Measurements from ENCODE around the gene PFKP. TPM values are rescaled to one million over a fixed set of nuclear protein-coding genes. Genes with fewer than 3 reads are reported as not detected.

PFKP gene
- total RNA-seq, 1 experiment from 2014 or later = 232 TPM

- CTCF ChIA-PET = no interaction called here
- Histone ChIP-seq H3K9me3 (ENCODE audit: control insufficient read depth, insufficient read depth, low read depth, low read length) (no peaks in the 10 kb centered on the region), H3K4me1 (ENCODE audit: control insufficient read depth, insufficient read depth, low read length) (peaks cover 11% of the 10 kb centered on the region), H3K27me3 (ENCODE audit: control insufficient read depth, insufficient read depth, low read length) (no peaks in the 10 kb centered on the region), H3K4me3 (ENCODE audit: low read depth in 2 of 2, low read length in 2 of 2) (no peak overlapping the region), H3K27ac (ENCODE audit: low read length) (no peak overlapping the region), H3K36me3 (ENCODE audit: control insufficient read depth, insufficient read depth, low read length) (no peaks in the 10 kb centered on the region)
- no peak for ATAC-seq
- intact Hi-C loops (cut with micrococcal nuclease; ENCODE audit: unreplicated experiment) = loop anchor here (2.0 to 5.0 kb wide), 2 partner anchors 100 to 114 kb away; no protein-coding TSS in a partner anchor
- BruUV-seq (replicated peaks) = no TSS peak
- no peak for TF ChIP-seq SIN3A (IDR thresholded peaks at IDR 0.05; ENCODE audit: borderline replicate concordance, insufficient read depth, low read depth, low read length)
- DNase-seq (ENCODE audit: low read depth, low spot score) = no peak
- POLR2A ChIA-PET = no interaction called here
- in situ Hi-C loops (cut with HindIII; ENCODE audit: low pct_unique_long_range_greater_than_20kb, low sequenced_read_pairs) = no loop called here
Observed at GRCh38 chr10:3042589-3042988, 24.8 kb upstream of the PFKP start.

DNA sequence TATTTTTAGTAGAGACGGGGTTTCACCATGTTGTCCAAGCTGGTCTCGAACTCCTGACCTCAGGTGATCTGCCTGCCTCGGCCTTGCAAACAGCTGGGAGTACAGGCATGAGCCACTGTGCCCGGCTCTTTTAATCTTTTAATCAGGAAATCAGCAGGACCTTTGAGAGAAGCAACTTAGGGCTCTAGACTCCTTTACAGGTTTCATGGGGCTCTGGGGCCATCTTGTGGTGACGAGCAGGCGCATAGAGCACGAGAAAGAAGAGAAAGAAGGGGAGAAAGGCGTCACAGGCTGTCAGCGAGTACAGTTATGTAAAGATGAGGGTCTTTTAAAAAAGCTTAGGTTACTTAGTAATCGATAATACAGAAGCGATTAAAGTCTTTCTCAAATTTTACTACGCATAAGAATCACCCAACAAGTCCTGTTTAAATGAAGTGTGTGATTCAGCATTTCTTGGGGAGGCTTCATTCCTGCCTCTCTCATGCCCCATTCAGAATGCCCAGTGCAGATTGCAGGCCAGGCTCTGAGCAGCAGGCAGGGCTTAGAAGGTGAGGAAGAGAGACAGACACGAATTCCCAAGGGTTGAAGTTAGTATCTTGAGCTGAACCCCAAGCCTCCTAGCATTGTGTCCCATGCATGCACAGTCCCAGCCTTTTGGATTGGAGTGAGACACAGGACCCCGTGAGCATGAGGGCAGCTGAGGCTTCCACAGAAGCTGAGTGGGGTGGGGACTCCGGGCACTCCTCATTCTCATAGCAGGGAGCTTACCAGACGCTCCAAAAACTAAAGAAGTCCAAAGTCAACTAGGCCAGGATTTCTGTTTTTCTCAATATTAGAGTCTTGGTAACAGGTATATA, 23.6 kb upstream of the PFKP start:
- Histone ChIP-seq H3K27ac (ENCODE audit: low read length) (no peak overlapping the region), H3K36me3 (ENCODE audit: control insufficient read depth, insufficient read depth, low read length) (no peaks in the 10 kb centered on the region), H3K4me1 (ENCODE audit: control insufficient read depth, insufficient read depth, low read length) (peaks cover 11% of the 10 kb centered on the region), H3K4me3 (ENCODE audit: low read depth in 2 of 2, low read length in 2 of 2) (no peak overlapping the region), H3K27me3 (ENCODE audit: control insufficient read depth, insufficient read depth, low read length) (no peaks in the 10 kb centered on the region), H3K9me3 (ENCODE audit: control insufficient read depth, insufficient read depth, low read depth, low read length) (no peaks in the 10 kb centered on the region)
- no TSS peak for BruUV-seq (replicated peaks)
- CTCF ChIA-PET = interaction anchor here (1.1 kb wide), 1 partner anchor 73 kb away, joined by 4 read pairs; no protein-coding TSS in a partner anchor
- intact Hi-C loops (cut with micrococcal nuclease; ENCODE audit: unreplicated experiment) = loop anchor here (2.0 to 5.0 kb wide), 2 partner anchors 101 to 115 kb away; no protein-coding TSS in a partner anchor
- TF ChIP-seq SIN3A (IDR thresholded peaks at IDR 0.05; ENCODE audit: borderline replicate concordance, insufficient read depth, low read depth, low read length) (no peak), CTCF (IDR thresholded peaks at IDR 0.05) (peak; percentile 81)
- ATAC-seq = peak; percentile 94
- in situ Hi-C loops (cut with HindIII; ENCODE audit: low pct_unique_long_range_greater_than_20kb, low sequenced_read_pairs) = no loop called here
- peak; percentile 25 for DNase-seq (ENCODE audit: low read depth, low spot score)
- POLR2A ChIA-PET = no interaction called here

DNA sequence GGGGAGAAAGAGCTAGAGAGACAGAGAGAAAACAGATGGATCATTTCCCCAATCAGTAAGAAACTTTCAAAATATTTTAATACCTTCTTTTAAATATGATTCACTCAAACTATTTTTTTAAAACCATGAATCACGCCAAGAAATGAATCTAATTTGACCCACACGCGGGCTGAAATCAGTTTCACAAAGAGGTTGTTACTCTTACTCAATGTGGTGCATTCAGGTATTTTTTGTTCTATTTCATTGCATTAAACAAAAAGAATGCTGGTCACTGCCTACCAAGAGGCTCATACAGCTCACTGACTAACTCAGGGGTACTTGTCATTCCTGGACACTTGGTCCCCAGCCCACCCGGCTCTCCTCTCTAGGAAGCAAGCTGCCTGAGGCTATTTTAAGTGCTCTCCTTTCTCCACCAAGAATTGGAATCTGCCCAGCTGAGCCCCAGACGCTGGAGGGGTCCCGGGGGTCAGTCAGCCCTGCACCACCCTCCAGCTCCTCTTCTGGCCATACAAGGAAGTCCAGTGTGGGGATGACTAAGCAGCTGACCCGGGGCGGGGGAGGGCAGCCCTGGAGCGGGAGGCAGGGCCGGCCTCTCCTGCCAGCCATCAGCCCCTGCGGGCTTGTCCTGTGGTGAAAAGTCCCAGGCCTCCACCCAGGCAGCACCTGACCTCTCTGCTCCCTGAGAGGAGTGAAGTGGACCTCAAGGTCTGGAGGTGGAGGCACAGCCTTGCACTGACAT, 21.7 kb upstream of the PFKP start:
- in situ Hi-C loops (cut with HindIII; ENCODE audit: low pct_unique_long_range_greater_than_20kb, low sequenced_read_pairs) (no loop called here), intact Hi-C loops (cut with micrococcal nuclease; ENCODE audit: unreplicated experiment) (no loop called here)
- DNase-seq (ENCODE audit: low read depth, low spot score) (no peak), ATAC-seq (peak; percentile 74)
- POLR2A ChIA-PET = no interaction called here
- H3K9me3 ChIP-seq (ENCODE audit: control insufficient read depth, insufficient read depth, low read depth, low read length) = no peaks in the 10 kb centered on the region
- no peaks in the 10 kb centered on the region for H3K36me3 ChIP-seq (ENCODE audit: control insufficient read depth, insufficient read depth, low read length)
- BruUV-seq (replicated peaks) = no TSS peak
- H3K27me3 ChIP-seq (ENCODE audit: control insufficient read depth, insufficient read depth, low read length) = no peaks in the 10 kb centered on the region
- H3K4me1 ChIP-seq (ENCODE audit: control insufficient read depth, insufficient read depth, low read length) = peaks cover 11% of the 10 kb centered on the region
- TF ChIP-seq, protein P1, sequence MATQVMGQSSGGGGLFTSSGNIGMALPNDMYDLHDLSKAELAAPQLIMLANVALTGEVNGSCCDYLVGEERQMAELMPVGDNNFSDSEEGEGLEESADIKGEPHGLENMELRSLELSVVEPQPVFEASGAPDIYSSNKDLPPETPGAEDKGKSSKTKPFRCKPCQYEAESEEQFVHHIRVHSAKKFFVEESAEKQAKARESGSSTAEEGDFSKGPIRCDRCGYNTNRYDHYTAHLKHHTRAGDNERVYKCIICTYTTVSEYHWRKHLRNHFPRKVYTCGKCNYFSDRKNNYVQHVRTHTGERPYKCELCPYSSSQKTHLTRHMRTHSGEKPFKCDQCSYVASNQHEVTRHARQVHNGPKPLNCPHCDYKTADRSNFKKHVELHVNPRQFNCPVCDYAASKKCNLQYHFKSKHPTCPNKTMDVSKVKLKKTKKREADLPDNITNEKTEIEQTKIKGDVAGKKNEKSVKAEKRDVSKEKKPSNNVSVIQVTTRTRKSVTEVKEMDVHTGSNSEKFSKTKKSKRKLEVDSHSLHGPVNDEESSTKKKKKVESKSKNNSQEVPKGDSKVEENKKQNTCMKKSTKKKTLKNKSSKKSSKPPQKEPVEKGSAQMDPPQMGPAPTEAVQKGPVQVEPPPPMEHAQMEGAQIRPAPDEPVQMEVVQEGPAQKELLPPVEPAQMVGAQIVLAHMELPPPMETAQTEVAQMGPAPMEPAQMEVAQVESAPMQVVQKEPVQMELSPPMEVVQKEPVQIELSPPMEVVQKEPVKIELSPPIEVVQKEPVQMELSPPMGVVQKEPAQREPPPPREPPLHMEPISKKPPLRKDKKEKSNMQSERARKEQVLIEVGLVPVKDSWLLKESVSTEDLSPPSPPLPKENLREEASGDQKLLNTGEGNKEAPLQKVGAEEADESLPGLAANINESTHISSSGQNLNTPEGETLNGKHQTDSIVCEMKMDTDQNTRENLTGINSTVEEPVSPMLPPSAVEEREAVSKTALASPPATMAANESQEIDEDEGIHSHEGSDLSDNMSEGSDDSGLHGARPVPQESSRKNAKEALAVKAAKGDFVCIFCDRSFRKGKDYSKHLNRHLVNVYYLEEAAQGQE (IDR thresholded peaks at IDR 0.05; ENCODE audit: insufficient read depth in 1 of 2, low read depth in 2 of 2, low read length in 1 of 2) = no peak
- CTCF ChIA-PET = no interaction called here
- no peak overlapping the region for H3K4me3 ChIP-seq (ENCODE audit: low read depth in 2 of 2, low read length in 2 of 2)
- no peak overlapping the region for H3K27ac ChIP-seq (ENCODE audit: low read length)
